Spleen (tissue), 7 donors: ENCODE measurements around the gene TMEM255B.

Experiments used
- POLR2A ChIP-seq, 3 donors: fragments of 450-650 bp; IDR thresholded peaks; one replicate each; pipeline ENCODE4 v1.5.1; 2017; ENCODE audit warnings: antibody characterized with exemption in 3 of 3, mild to moderate bottlenecking in 1 of 3
- TF ChIP-seq, protein P1 (sequence below), 11 experiments: fragments of 200-600 bp in 7 of 11; fragments of 450-650 bp in 4 of 11; sonication (generic) in 4 of 11; IDR thresholded peaks in 8 of 11; conservative IDR thresholded peaks in 3 of 11; 1 replicate in 7 of 11; 2 replicates in 4 of 11; pipeline versions ENCODE4 v1.4.0 to v1.8.0; 2016 to 2021; ENCODE audit warnings: antibody characterized with exemption in 11 of 11, inconsistent platforms in 4 of 11, mild to moderate bottlenecking in 1 of 11
- donor health status: DM: no; HTN: no; CAD: no; lungs with moderate emphysema.
- donor health status: DM: no; HTN: no; CAD: no.
- donor health status: DM: no; HTN: no; CAD: no.

DNA sequence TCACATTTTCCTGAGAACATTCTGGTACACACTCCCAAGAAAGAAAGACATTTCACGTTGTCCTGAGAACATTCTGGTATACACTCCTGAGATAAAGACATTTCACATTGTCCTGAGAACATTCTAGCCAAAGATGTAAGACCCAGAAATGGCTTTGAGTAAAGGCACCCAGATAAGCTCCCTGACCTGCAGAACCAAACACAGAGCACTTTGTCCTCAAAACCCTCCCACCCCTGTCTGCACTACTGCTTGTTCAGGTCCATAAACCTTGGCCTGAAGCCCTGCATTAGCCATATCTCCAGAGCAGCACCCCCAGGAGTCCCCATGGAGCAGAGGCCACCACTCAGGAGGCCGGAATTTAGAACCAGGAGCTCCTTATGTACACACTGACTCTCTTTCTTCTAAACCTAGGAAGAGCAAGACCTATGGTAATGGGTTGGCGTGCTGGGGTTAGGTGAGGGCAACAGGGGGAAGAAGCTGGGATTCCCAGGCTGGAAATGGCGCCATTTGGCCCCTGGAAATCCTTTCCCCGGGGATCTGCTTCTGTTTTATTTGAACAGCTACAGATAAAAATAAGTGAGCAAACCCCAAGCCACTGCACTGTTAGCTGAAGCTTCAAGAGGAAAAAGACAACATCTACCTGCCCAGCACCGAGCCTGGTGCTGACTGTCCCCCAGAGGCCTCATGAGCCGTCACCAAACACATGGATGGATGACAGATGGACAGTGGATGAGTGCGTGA is 91.1 kb downstream of the TMEM255B start:
- TF ChIP-seq POLR2A (IDR thresholded peaks at IDR 0.05): no peak
- TF ChIP-seq, protein P1, sequence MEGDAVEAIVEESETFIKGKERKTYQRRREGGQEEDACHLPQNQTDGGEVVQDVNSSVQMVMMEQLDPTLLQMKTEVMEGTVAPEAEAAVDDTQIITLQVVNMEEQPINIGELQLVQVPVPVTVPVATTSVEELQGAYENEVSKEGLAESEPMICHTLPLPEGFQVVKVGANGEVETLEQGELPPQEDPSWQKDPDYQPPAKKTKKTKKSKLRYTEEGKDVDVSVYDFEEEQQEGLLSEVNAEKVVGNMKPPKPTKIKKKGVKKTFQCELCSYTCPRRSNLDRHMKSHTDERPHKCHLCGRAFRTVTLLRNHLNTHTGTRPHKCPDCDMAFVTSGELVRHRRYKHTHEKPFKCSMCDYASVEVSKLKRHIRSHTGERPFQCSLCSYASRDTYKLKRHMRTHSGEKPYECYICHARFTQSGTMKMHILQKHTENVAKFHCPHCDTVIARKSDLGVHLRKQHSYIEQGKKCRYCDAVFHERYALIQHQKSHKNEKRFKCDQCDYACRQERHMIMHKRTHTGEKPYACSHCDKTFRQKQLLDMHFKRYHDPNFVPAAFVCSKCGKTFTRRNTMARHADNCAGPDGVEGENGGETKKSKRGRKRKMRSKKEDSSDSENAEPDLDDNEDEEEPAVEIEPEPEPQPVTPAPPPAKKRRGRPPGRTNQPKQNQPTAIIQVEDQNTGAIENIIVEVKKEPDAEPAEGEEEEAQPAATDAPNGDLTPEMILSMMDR (IDR thresholded peaks at IDR 0.05 in 8 of 11, conservative IDR thresholded peaks at IDR 0.05 in 3 of 11): no peak
